Measurements from ENCODE around the gene IFNA2. TPM values are rescaled to one million over a fixed set of nuclear protein-coding genes. Genes with fewer than 3 reads are reported as not detected.

IFNA2 gene
- total RNA-seq, 3 donors from 2014 or later (not counting 1 experiment from before 2014, with no cell fraction given): not detected

- no peak overlapping the region for H3K4me3 ChIP-seq (ENCODE audit: low read length)
- no peaks in the 10 kb centered on the region for H3K36me3 ChIP-seq (ENCODE audit: control insufficient read depth, insufficient read depth, low read length)
- Mint-ChIP-seq H3K9me3 (no peaks in the 10 kb centered on the region), H3K36me3 (no peaks in the 10 kb centered on the region), H3K27me3 (ENCODE audit: low read depth in 2 of 2) (peaks cover 25 to 49% of the 10 kb centered on the region in 2 donors), H3K4me3 (no peak overlapping the region), H3K4me1 (no peaks in the 10 kb centered on the region), H3K27ac (no peak overlapping the region)
- no peak for ATAC-seq
- H3K27me3 ChIP-seq (ENCODE audit: control insufficient read depth, insufficient read depth, low read length): peaks cover 6% of the 10 kb centered on the region
- H3K27ac ChIP-seq (ENCODE audit: low read length): no peak overlapping the region
- no peak for TF ChIP-seq CTCF (IDR thresholded peaks at IDR 0.05)
- no peak for DNase-seq
- no peaks in the 10 kb centered on the region for H3K4me1 ChIP-seq (ENCODE audit: control insufficient read depth, insufficient read depth, low read length)
- intact Hi-C loops (cut with micrococcal nuclease): no loop called here
- H3K9me3 ChIP-seq (ENCODE audit: control insufficient read depth, insufficient read depth, low read length): no peaks in the 10 kb centered on the region
Observed at GRCh38 chr9:21412107-21412506, 26.9 kb upstream of the IFNA2 start.

DNA sequence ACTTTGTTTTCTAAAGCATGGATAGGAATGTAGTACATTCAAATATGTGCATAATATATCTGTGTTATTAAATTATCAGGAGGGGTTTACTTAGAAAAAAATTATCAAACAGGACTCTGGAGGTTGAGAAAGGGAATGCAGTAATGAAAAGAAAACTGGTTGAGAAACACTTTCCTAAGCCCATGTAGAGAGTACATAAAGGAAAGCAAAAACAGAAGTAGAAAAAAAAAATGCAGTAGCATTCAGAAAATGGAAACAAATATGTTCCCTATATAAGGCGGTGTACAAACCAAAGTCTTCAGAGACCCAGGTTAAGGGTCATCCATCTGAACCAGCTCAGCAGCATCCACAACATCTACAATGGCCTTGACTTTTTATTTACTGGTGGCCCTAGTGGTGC is 23.6 kb upstream of the IFNA2 start, which contains the start of gene IFNA8:
IFNA8 (plus strand) TSS at position 301 of the 400 bp plus-strand sequence; CDS start at position 361, 60 bp downstream.
- WGBS (ENCODE audit: insufficient coverage): 75% methylated on average over 1 of the region's 1 CpG
- peaks cover 6% of the 10 kb centered on the region for H3K27me3 ChIP-seq (ENCODE audit: control insufficient read depth, insufficient read depth, low read length)
- no peaks in the 10 kb centered on the region for H3K36me3 Mint-ChIP-seq
- H3K27ac ChIP-seq (ENCODE audit: low read length): no peak within 1 kb of the TSS
- DNase-seq (no peak), ATAC-seq (no peak)
- no peaks in the 10 kb centered on the region for H3K9me3 ChIP-seq (ENCODE audit: control insufficient read depth, insufficient read depth, low read length)
- H3K36me3 ChIP-seq (ENCODE audit: control insufficient read depth, insufficient read depth, low read length): no peaks in the 10 kb centered on the region
- peaks cover 21 to 48% of the 10 kb centered on the region in 2 donors for H3K27me3 Mint-ChIP-seq (ENCODE audit: low read depth in 2 of 2)
- no peak within 1 kb of the TSS for H3K4me3 ChIP-seq (ENCODE audit: low read length)
- H3K9me3 Mint-ChIP-seq: no peaks in the 10 kb centered on the region
- H3K4me1 ChIP-seq (ENCODE audit: control insufficient read depth, insufficient read depth, low read length): no peaks in the 10 kb centered on the region
- no peak within 1 kb of the TSS for H3K4me3 Mint-ChIP-seq
- TF ChIP-seq CTCF (IDR thresholded peaks at IDR 0.05): no peak
- no peaks in the 10 kb centered on the region for H3K4me1 Mint-ChIP-seq
- intact Hi-C loops (cut with micrococcal nuclease): no loop called here
- H3K27ac Mint-ChIP-seq: no peak within 1 kb of the TSS

DNA sequence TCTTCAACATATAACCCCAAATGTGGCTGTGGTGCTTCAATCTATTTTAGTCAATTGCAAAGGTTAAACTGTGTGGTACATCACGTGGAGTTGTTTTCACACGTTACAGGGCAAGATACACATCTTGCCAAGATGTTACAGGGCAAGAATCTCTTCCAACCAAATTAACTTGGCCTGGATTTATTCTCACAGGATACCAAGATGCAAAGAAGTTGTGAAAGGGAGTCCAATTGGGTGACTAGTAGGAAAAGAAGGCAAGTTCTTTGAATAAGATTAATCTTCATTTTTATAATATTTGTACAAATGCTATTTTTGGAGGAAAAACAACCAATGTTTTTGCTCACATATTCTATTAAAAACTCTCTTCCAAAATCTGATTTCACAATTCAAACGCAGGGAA is 18.9 kb upstream of the IFNA2 start:
- DNase-seq: no peak
- Histone ChIP-seq H3K4me1 (ENCODE audit: control insufficient read depth, insufficient read depth, low read length) (peaks cover 7% of the 10 kb centered on the region), H3K4me3 (ENCODE audit: low read length) (no peak overlapping the region), H3K27me3 (ENCODE audit: control insufficient read depth, insufficient read depth, low read length) (peaks cover 23% of the 10 kb centered on the region), H3K9me3 (ENCODE audit: control insufficient read depth, insufficient read depth, low read length) (no peaks in the 10 kb centered on the region), H3K27ac (ENCODE audit: low read length) (no peak overlapping the region), H3K36me3 (ENCODE audit: control insufficient read depth, insufficient read depth, low read length) (no peaks in the 10 kb centered on the region)
- no peaks in the 10 kb centered on the region for H3K36me3 Mint-ChIP-seq
- peaks cover 0 to 5% of the 10 kb centered on the region in 2 donors for H3K4me1 Mint-ChIP-seq
- ATAC-seq: no peak
- H3K27me3 Mint-ChIP-seq (ENCODE audit: low read depth in 2 of 2): peaks cover 30 to 64% of the 10 kb centered on the region in 2 donors
- intact Hi-C loops (cut with micrococcal nuclease): no loop called here
- WGBS (ENCODE audit: insufficient coverage): 55% methylated on average over 3 of the region's 3 CpGs
- no peak overlapping the region for H3K4me3 Mint-ChIP-seq
- no peak overlapping the region for H3K27ac Mint-ChIP-seq
- TF ChIP-seq CTCF (IDR thresholded peaks at IDR 0.05): no peak
- H3K9me3 Mint-ChIP-seq: no peaks in the 10 kb centered on the region

Data from natural killer cell (primary cell).